Uterus (tissue), 4 donors: ENCODE data around the gene AIPL1. TPM values are rescaled to one million over a fixed set of nuclear protein-coding genes. Genes with fewer than 3 reads are reported as not detected.

Source experiments
- DNase-seq, 2 donors: peaks; one replicate each; pipeline ENCODE4 v3.0.0-alpha.2; 2019 to 2020
- H3K27ac ChIP-seq, 2 donors: fragments of 200-600 bp; sonication (generic); 1 replicate in 1 of 2; 2 replicates in 1 of 2; pipeline ENCODE4 v1.5.1; 2016 to 2018
- H3K27me3 ChIP-seq, 2 donors: fragments of 200-600 bp; sonication (generic); one replicate each; pipeline ENCODE4 v1.5.1; 2018 to 2019; ENCODE audit warnings: control low read depth in 1 of 2
- H3K36me3 ChIP-seq, 2 donors: fragments of 200-600 bp; sonication (generic); one replicate each; pipeline ENCODE4 v1.5.1; 2019; ENCODE audit warnings: control low read depth in 1 of 2
- H3K4me1 ChIP-seq, 2 donors: fragments of 200-600 bp; sonication (generic); one replicate each; pipeline ENCODE4 v1.5.1; 2018 to 2019; ENCODE audit warnings: control low read depth in 1 of 2
- H3K4me3 ChIP-seq, 2 donors: fragments of 200-600 bp; sonication (generic); 1 replicate in 1 of 2; 2 replicates in 1 of 2; pipeline ENCODE4 v1.5.1; 2018 to 2019; ENCODE audit warnings: mild to moderate bottlenecking in 1 of 2
- H3K9me3 ChIP-seq, 2 donors: fragments of 200-600 bp; sonication (generic); one replicate each; pipeline ENCODE4 v1.5.1; 2019; ENCODE audit warnings: control low read depth in 1 of 2
- CTCF ChIP-seq, 4 experiments: fragments of 200-600 bp in 2 of 4; fragments of 450-650 bp in 2 of 4; sonication (generic) in 2 of 4; IDR thresholded peaks; one replicate each; pipeline ENCODE4 v1.5.1; 2016 to 2019; ENCODE audit warnings: antibody characterized with exemption in 4 of 4, mild to moderate bottlenecking in 2 of 4, moderate library complexity in 1 of 4
- POLR2A ChIP-seq, 2 donors: fragments of 450-650 bp; IDR thresholded peaks; one replicate each; pipeline ENCODE4 v1.6.1; 2016; ENCODE audit warnings: antibody characterized with exemption in 2 of 2, mild to moderate bottlenecking in 1 of 2, moderate library complexity in 1 of 2
- intact Hi-C: fragments of 100-400 bp; cut with DNase I; formaldehyde crosslinking; loops from one replicate; pipeline ENCODE4 v1.15.1; 2023; ENCODE audit warnings: low total_unique reads
- total RNA-seq, 4 donors: library from RNA; depleted of rRNA in 3 of 4; stranded (reverse); fragments of >200 nt in 3 of 4; gene quantifications; one replicate each; pipeline versions ENCODE4 v1.1.0 to v1.2.4, GENCODE V29; 2014 to 2023
- donor health status: DM: yes; HTN: yes; CAD: no.

The AIPL1 gene
- total RNA-seq, 4 donors from 2014 or later = not detected

GRCh38 chr17:6380915-6381438 is 53.9 kb downstream of the AIPL1 start:
- intact Hi-C loops = no loop called here
- Histone ChIP-seq H3K4me1 (no peaks in the 10 kb centered on the region), H3K27ac (no peak overlapping the region), H3K9me3 (no peaks in the 10 kb centered on the region), H3K27me3 (no peaks in the 10 kb centered on the region), H3K36me3 (no peaks in the 10 kb centered on the region), H3K4me3 (no peak overlapping the region)
- TF ChIP-seq CTCF (IDR thresholded peaks at IDR 0.05) (no peak), POLR2A (IDR thresholded peaks at IDR 0.05) (no peak)
- DNase-seq = no peak

- no peak for DNase-seq
- Histone ChIP-seq H3K9me3 (no peaks in the 10 kb centered on the region), H3K4me1 (no peaks in the 10 kb centered on the region), H3K27ac (no peak overlapping the region), H3K36me3 (no peaks in the 10 kb centered on the region), H3K4me3 (no peak overlapping the region), H3K27me3 (no peaks in the 10 kb centered on the region)
- intact Hi-C loops = no loop called here
- TF ChIP-seq CTCF (IDR thresholded peaks at IDR 0.05) = no peak
- no peak for TF ChIP-seq POLR2A (IDR thresholded peaks at IDR 0.05)
Measured at GRCh38 chr17:6377906-6378305, 57.0 kb downstream of the AIPL1 start.

GRCh38 chr17:6376931-6377361 is 58.0 kb downstream of the AIPL1 start:
- no peak overlapping the region for H3K27ac ChIP-seq
- H3K4me3 ChIP-seq = no peak overlapping the region
- DNase-seq = no peak
- H3K4me1 ChIP-seq = no peaks in the 10 kb centered on the region
- TF ChIP-seq POLR2A (IDR thresholded peaks at IDR 0.05) = no peak
- TF ChIP-seq CTCF (IDR thresholded peaks at IDR 0.05) = no peak
- H3K27me3 ChIP-seq = no peaks in the 10 kb centered on the region
- intact Hi-C loops = no loop called here
- H3K36me3 ChIP-seq = no peaks in the 10 kb centered on the region
- no peaks in the 10 kb centered on the region for H3K9me3 ChIP-seq

- intact Hi-C loops = no loop called here
- Histone ChIP-seq H3K9me3 (no peaks in the 10 kb centered on the region), H3K36me3 (no peaks in the 10 kb centered on the region), H3K4me3 (no peak overlapping the region), H3K27me3 (no peaks in the 10 kb centered on the region), H3K27ac (no peak overlapping the region), H3K4me1 (no peaks in the 10 kb centered on the region)
- DNase-seq = no peak
- TF ChIP-seq CTCF (IDR thresholded peaks at IDR 0.05) = no peak
- no peak for TF ChIP-seq POLR2A (IDR thresholded peaks at IDR 0.05)
Measured at GRCh38 chr17:6374761-6375312, 60.1 kb downstream of the AIPL1 start.

GRCh38 chr17:6374271-6374691 is 60.6 kb downstream of the AIPL1 start:
- Histone ChIP-seq H3K4me3 (no peak overlapping the region), H3K9me3 (no peaks in the 10 kb centered on the region), H3K4me1 (no peaks in the 10 kb centered on the region), H3K27ac (no peak overlapping the region), H3K36me3 (no peaks in the 10 kb centered on the region), H3K27me3 (no peaks in the 10 kb centered on the region)
- intact Hi-C loops = no loop called here
- no peak for DNase-seq
- no peak for TF ChIP-seq CTCF (IDR thresholded peaks at IDR 0.05)
- no peak for TF ChIP-seq POLR2A (IDR thresholded peaks at IDR 0.05)

Other genes starting within 250 kb of the AIPL1 start
- gene PIMREG, start 9.3 kb upstream of the AIPL1 start, total RNA-seq = 10 to 100 TPM in 1 of 4 donors, not detected in 3; 16.0 TPM
- gene PITPNM3, start 121.4 kb upstream of the AIPL1 start, total RNA-seq = 1 to 10 TPM in 3 of 4 donors, under 1 TPM in 1; 0.59 to 9.3 (median 6.1) TPM
- 10 to 100 TPM in 3 of 4 donors, 1 to 10 TPM in 1; 6.2 to 52.3 (median 28.8) TPM for gene KIAA0753, start 205.6 kb upstream of the AIPL1 start, total RNA-seq
- 100 to 1,000 TPM in 1 of 4 donors, 10 to 100 TPM in 2, 1 to 10 TPM in 1; 2.8 to 108 (median 51.5) TPM for gene TXNDC17, start 205.9 kb upstream of the AIPL1 start, total RNA-seq
- gene MED31, start 216.5 kb upstream of the AIPL1 start, total RNA-seq = 10 to 100 TPM in 3 of 4 donors, 1 to 10 TPM in 1; 1.5 to 49.7 (median 15.7) TPM
- gene C17orf100, start 216.6 kb upstream of the AIPL1 start, total RNA-seq = 1 to 10 TPM in 3 of 4 donors, under 1 TPM in 1; 0.26 to 3.2 (median 1.3) TPM